A549 treated with CpdA at 1 μM for 4 hours (cell line): ENCODE data around the gene ELOB. TPM values are rescaled to one million over a fixed set of nuclear protein-coding genes. Genes with fewer than 3 reads are reported as not detected.

Experiments used
- total RNA-seq: library from RNA; stranded (reverse); fragments of 200-300 nt; extraction: Qiagen RNA extraction; gene quantifications from 5 replicates; pipeline ENCODE4 v1.2.3, GENCODE V29; 2022; ENCODE audit warnings: low read depth

Gene ELOB
- total RNA-seq, result 414 to 506 TPM (median 472 TPM) in 5 replicates

GRCh38 chr16:2777231-2777902, at the start of gene ELOB:
Gene ELOB (minus strand): TSS chr16:2777280. CDS start chr16:2777239, 41 bp downstream.

DNA sequence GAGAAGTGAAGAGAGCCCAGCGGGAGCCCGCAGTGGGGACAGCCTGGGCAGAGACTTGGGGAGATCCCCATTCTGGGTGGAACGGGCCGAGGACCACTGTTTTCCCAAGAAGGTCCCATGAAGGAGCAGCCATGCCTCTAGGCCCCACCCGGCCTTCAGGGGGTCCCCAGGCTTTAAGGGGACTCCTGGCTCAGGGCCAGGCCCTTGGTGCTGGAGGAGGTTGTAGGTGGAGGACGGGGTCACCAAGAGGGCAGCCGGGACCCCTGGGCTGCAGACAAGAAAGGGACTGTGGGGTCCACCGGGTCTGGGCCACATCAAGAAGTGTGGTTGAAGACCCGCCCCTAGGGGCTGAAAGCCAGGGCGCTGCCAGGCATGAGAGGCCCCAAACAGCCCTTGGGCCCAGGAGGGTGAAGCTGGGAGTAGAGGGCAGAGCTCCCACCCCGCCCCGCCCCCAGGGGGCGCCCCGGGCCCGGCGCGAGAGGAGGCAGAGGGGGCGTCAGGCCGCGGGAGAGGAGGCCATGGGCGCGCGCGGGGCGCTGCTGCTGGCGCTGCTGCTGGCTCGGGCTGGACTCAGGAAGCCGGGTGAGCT, 39.8 kb upstream of the ELOB start, which contains the start of gene PRSS21:
TSS of gene PRSS21 (plus strand) at position 487 of the 589 bp plus-strand sequence. CDS start at position 519, 32 bp downstream.

DNA sequence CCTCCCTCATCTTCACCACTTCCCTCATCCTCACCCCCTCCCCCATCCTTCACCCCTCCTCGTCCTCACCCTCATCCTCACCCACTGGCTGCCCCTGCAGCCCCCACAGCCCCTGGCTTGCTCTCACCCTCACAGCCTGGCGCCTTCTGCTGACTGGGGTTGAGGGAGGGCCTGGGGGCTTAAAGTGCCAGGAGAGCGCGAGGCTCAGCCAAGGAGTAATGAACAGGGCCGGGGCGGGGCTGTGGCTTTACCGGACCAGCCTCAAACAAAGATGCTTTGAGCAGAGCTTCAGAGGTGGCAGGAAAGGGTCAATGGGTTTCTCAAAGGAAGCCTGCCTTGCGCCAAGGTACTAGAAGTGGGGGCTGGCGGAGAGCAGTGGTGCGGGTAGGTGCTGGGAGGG, 10.3 kb upstream of the ELOB start, which contains the start of gene PRSS33:
TSS of gene PRSS33 (minus strand) at position 155 of the 400 bp plus-strand sequence. CDS start 1,013 bp downstream, outside the sequence.

GRCh38 chr16:2752035-2752849, 24.8 kb downstream of the ELOB start, which contains the start of gene SRRM2:
Gene SRRM2 (plus strand): TSS chr16:2752638. CDS start chr16:2756365, 3,727 bp downstream.

Other genes starting within 250 kb of the ELOB start
- 0.08 TPM in 1 of 5 replicates, not detected in the others for gene CEMP1, start 245.9 kb downstream of the ELOB start, total RNA-seq
- 19.8 to 25.7 TPM (median 22.4 TPM) in 5 replicates for gene PDPK1, start 239.3 kb downstream of the ELOB start, total RNA-seq
- 37.7 to 45.1 TPM (median 42.1 TPM) in 5 replicates for gene KCTD5, start 94.8 kb downstream of the ELOB start, total RNA-seq
- gene PRSS27, start 57.1 kb downstream of the ELOB start, total RNA-seq, result 1.0 to 1.6 TPM (median 1.3 TPM) in 5 replicates
- 331 to 447 TPM (median 382 TPM) in 5 replicates for gene SRRM2, start 24.6 kb downstream of the ELOB start, total RNA-seq
- gene PRSS33, start 10.3 kb upstream of the ELOB start, total RNA-seq, result 0.03 TPM in 1 of 5 replicates, not detected in the others
- gene PRSS41, start 21.2 kb upstream of the ELOB start, total RNA-seq, result not detected in 5 replicates
- gene PRSS21, start 40.0 kb upstream of the ELOB start, total RNA-seq, result 0.11 to 0.19 TPM (median 0.12 TPM) in 3 of 5 replicates, not detected in the others
- 0.55 to 1.0 TPM (median 0.87 TPM) in 5 replicates for gene ZG16B, start 53.0 kb upstream of the ELOB start, total RNA-seq
- 2.3 to 3.6 TPM (median 2.7 TPM) in 5 replicates for gene PRSS22, start 80.9 kb upstream of the ELOB start, total RNA-seq
- 46.2 to 58.3 TPM (median 52.7 TPM) in 5 replicates for gene FLYWCH2, start 105.9 kb upstream of the ELOB start, total RNA-seq
- 18.8 to 30.9 TPM (median 28.1 TPM) in 5 replicates for gene FLYWCH1, start 134.7 kb upstream of the ELOB start, total RNA-seq
- gene KREMEN2, start 187.0 kb upstream of the ELOB start, total RNA-seq, result 1.1 to 2.3 TPM (median 1.9 TPM) in 5 replicates
- 29.4 to 40.9 TPM (median 37.7 TPM) in 5 replicates for gene PAQR4, start 192.1 kb upstream of the ELOB start, total RNA-seq
- 62.4 to 91.1 TPM (median 87.4 TPM) in 5 replicates for gene PKMYT1, start 203.2 kb upstream of the ELOB start, total RNA-seq
- 0.27 to 0.80 TPM (median 0.39 TPM) in 5 replicates for gene CLDN9, start 235.6 kb upstream of the ELOB start, total RNA-seq
- gene CLDN6, start 240.9 kb upstream of the ELOB start, total RNA-seq, result 0.30 to 0.58 TPM (median 0.32 TPM) in 4 of 5 replicates, not detected in the other
- gene TNFRSF12A, start 243.1 kb upstream of the ELOB start, total RNA-seq, result 446 to 698 TPM (median 646 TPM) in 5 replicates
- 201 to 240 TPM (median 232 TPM) in 5 replicates for gene HCFC1R1, start 246.7 kb upstream of the ELOB start, total RNA-seq
- gene THOC6, start 246.8 kb upstream of the ELOB start, total RNA-seq, result 27.4 to 38.7 TPM (median 33.2 TPM) in 5 replicates